Measurements from ENCODE around the gene GRID1. TPM values are rescaled to one million over a fixed set of nuclear protein-coding genes. Genes with fewer than 3 reads are reported as not detected.
A peak's percentile ranks its signal among the peaks of the same experiment; 100 is the strongest.

Gene GRID1
- total RNA-seq, 2 donors from 2014 or later = 0.27 to 0.85 TPM

DNA sequence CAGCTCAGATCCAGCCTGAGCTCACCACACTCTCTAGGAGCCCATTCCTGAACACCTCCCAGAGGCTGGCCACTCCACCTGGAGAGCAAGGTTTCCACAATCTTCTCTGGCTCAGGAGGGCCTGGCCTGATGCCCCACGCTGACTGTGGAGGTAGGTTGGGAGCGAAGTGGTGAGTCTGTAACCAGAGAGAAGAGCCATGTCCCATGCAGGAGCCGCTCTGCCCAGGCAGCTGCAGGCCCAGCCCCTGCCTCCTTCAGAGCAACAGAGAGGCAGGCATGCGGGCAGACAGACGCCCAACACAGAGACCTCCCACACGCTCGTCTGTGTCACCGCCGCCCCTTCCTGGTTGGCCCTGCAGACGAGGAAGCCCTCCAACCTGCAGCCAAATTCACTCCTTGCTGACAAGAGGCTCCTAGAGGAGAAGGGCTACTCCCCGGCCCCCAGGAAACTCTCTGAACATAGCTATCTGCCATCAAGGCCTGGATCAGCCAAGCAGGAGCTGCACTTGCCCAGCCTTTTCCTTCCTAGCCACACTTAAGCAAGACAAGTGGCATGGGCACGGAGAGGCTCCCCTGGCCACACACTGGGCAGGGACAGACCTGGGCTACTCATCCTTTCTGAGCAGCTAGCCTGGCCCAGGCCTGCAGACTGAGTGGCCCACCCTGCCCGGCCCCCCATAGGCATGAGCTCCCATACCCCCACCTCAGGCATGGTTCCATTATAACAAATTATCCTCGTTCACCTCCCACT is 101.9 kb downstream of the GRID1 start:
- H3K27ac ChIP-seq = no peak overlapping the region
- H3K9me3 ChIP-seq = no peaks in the 10 kb centered on the region
- H3K36me3 ChIP-seq = no peaks in the 10 kb centered on the region
- DNase-seq (ENCODE audit: low spot score) (no peak), ATAC-seq (ENCODE audit: insufficient number of reproducible peaks, low FRiP score, low read depth) (no peak)
- no peaks in the 10 kb centered on the region for H3K27me3 ChIP-seq (replicated peaks; ENCODE audit: insufficient read depth)
- TF ChIP-seq, protein P1, sequence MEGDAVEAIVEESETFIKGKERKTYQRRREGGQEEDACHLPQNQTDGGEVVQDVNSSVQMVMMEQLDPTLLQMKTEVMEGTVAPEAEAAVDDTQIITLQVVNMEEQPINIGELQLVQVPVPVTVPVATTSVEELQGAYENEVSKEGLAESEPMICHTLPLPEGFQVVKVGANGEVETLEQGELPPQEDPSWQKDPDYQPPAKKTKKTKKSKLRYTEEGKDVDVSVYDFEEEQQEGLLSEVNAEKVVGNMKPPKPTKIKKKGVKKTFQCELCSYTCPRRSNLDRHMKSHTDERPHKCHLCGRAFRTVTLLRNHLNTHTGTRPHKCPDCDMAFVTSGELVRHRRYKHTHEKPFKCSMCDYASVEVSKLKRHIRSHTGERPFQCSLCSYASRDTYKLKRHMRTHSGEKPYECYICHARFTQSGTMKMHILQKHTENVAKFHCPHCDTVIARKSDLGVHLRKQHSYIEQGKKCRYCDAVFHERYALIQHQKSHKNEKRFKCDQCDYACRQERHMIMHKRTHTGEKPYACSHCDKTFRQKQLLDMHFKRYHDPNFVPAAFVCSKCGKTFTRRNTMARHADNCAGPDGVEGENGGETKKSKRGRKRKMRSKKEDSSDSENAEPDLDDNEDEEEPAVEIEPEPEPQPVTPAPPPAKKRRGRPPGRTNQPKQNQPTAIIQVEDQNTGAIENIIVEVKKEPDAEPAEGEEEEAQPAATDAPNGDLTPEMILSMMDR (IDR thresholded peaks at IDR 0.05) = no peak
- no peak overlapping the region for H3K4me3 ChIP-seq
- no peaks in the 10 kb centered on the region for H3K4me1 ChIP-seq (ENCODE audit: control insufficient read depth in 1 of 2, low read depth in 2 of 2)

DNA sequence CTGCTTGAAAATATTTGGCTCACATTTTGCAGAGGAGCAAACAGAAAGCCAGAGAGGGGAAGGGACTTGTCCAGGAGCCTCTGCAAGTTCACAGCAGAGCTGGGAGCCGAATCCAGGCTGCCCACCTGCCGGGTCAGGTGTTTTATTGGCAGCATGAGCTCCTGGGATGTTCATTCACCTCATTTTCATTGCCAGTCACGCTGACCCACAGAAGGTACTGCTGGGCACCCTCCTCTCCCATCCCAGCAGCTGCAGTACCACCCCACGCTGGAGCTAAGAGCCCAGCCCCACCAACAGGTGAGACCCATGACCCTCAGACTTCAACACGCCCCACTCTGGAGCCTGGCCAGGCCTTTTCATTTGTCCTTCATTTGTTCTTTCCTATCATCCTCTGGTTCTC is 102.7 kb downstream of the GRID1 start:
- H3K4me1 ChIP-seq (ENCODE audit: control insufficient read depth in 1 of 2, low read depth in 2 of 2) = no peaks in the 10 kb centered on the region
- no peaks in the 10 kb centered on the region for H3K9me3 ChIP-seq
- no peak for DNase-seq (ENCODE audit: low spot score)
- no peak overlapping the region for H3K4me3 ChIP-seq
- H3K36me3 ChIP-seq = no peaks in the 10 kb centered on the region
- no peaks in the 10 kb centered on the region for H3K27me3 ChIP-seq (replicated peaks; ENCODE audit: insufficient read depth)
- no peak for ATAC-seq (ENCODE audit: insufficient number of reproducible peaks, low FRiP score, low read depth)
- TF ChIP-seq, protein P1 (IDR thresholded peaks at IDR 0.05) = no peak
- no peak overlapping the region for H3K27ac ChIP-seq

DNA sequence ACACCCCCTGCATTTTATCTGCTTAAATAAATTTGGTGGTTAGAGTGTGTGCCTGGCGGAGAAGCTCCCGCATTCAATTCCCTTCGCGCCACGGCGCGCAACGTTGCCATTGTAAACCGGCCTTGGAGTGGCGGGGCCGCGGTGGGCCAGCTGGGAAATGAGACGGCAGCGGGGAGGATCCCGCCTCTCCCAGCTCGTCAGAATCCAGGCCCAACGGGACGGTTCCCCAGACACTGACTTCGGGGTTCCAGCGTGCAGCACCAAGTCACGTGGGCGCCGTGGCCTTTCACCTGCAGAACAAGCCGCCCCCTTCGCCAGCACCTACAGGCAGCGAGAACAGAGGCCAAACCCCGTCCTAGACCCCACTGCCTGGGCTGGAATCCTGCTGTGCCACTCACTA is 103.4 kb downstream of the GRID1 start:
- Histone ChIP-seq H3K4me1 (ENCODE audit: control insufficient read depth in 1 of 2, low read depth in 2 of 2) (no peaks in the 10 kb centered on the region), H3K27me3 (replicated peaks; ENCODE audit: insufficient read depth) (no peaks in the 10 kb centered on the region), H3K36me3 (no peaks in the 10 kb centered on the region), H3K27ac (no peak overlapping the region), H3K4me3 (peak overlapping the region; percentile 7), H3K9me3 (no peaks in the 10 kb centered on the region)
- DNase-seq (ENCODE audit: low spot score) (no peak), ATAC-seq (ENCODE audit: insufficient number of reproducible peaks, low FRiP score, low read depth) (no peak)
- TF ChIP-seq, protein P1 (IDR thresholded peaks at IDR 0.05) = no peak

DNA sequence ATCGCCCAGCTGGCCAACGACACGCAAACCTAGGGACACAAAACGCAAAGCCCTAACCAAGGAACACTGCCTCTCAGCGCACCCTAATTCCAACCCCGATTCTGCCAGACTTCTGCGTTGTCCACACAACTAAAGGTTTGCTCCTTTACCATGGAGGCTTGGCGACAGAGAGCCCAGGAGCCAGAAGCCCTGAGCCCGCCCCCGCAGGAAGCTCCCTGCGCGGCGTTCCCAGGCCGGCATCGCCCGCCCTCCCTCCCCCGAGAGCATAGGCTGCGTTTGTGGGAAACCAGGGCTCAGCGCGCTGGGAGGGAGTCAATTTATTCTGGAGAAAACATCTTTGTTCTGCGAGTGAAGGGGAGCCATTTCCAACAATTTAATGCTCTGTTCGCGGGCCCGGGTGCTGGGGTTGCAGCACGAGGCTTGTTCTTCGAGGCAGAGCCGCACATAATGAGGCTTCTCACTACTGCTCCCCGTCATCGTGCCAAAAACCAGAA is 103.9 kb downstream of the GRID1 start:
- DNase-seq (ENCODE audit: low spot score) = no peak
- Histone ChIP-seq H3K27me3 (replicated peaks; ENCODE audit: insufficient read depth) (no peaks in the 10 kb centered on the region), H3K4me1 (ENCODE audit: control insufficient read depth in 1 of 2, low read depth in 2 of 2) (no peaks in the 10 kb centered on the region), H3K36me3 (no peaks in the 10 kb centered on the region), H3K4me3 (peak overlapping the region; percentile 7), H3K27ac (no peak overlapping the region), H3K9me3 (no peaks in the 10 kb centered on the region)
- TF ChIP-seq, protein P1 (IDR thresholded peaks at IDR 0.05) = no peak
- no peak for ATAC-seq (ENCODE audit: insufficient number of reproducible peaks, low FRiP score, low read depth)

DNA sequence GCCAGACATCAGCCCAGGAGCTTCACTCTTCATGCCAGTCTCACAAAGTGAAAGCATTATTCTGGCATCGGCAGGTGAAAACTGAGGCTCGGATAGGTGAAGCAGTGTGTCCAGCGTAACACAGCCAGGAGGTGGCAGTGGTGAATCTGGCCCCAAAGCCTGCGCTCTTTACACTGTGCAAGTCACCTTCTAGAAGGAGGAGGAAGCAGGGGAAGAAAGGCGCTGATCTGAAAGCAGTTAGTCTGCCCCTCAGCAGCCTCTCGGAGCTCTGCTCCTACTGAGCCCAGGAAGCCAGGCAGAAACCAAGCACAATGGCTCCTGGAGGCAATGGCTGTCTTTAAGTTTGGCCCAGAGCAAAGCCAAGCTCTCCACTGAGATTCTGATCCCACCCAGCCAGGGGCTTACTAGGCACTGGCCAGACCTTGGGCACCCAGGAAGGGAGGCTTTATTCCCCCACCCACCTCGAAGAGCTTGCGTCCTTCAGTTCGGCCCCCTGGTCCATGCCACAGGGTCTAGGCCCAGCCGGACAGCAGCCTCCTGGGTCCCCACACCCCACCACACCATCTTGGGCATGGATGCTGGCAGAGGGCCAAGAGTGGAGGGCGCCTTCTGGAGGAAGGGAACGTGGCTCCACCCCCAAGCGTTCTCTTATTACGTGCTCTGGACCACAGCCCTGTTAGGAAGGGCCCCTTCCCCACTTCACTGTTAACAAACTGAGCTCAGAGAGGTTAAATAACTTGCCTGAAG is 104.5 kb downstream of the GRID1 start:
- TF ChIP-seq, protein P1 (IDR thresholded peaks at IDR 0.05) = no peak
- H3K36me3 ChIP-seq = no peaks in the 10 kb centered on the region
- H3K4me3 ChIP-seq = peak overlapping the region; percentile 7
- H3K9me3 ChIP-seq = no peaks in the 10 kb centered on the region
- no peaks in the 10 kb centered on the region for H3K4me1 ChIP-seq (ENCODE audit: control insufficient read depth in 1 of 2, low read depth in 2 of 2)
- ATAC-seq (ENCODE audit: insufficient number of reproducible peaks, low FRiP score, low read depth) (no peak), DNase-seq (ENCODE audit: low spot score) (no peak)
- H3K27ac ChIP-seq = no peak overlapping the region
- no peaks in the 10 kb centered on the region for H3K27me3 ChIP-seq (replicated peaks; ENCODE audit: insufficient read depth)
